HG03139 (cell line): Measurements from ENCODE around the gene GIMAP2.
"Not testable (repeated sequence)": the region's sequence is repeated elsewhere in the genome, so short reads cannot be mapped to it uniquely, and the experiment has no call there.

Experiments
- ATAC-seq: cut with Tn5 transposase; IDR thresholded peaks from one replicate; pipeline ENCODE4 v1.9.1; 2021; ENCODE audit not compliant: unreplicated experiment

Gene GIMAP2

GRCh38 chr7:150676276-150676675 lies 9.2 kb upstream of the GIMAP2 start:
- not testable (repeated sequence) for ATAC-seq

GRCh38 chr7:150676854-150677253 lies 8.7 kb upstream of the GIMAP2 start:
- not testable (repeated sequence) for ATAC-seq

GRCh38 chr7:150678601-150679000 lies 6.9 kb upstream of the GIMAP2 start:
- not testable (repeated sequence) for ATAC-seq

- not testable (repeated sequence) for ATAC-seq
Measured at GRCh38 chr7:150680364-150680763, 5.1 kb upstream of the GIMAP2 start.

GRCh38 chr7:150686030-150686631 lies 625 bp downstream of the GIMAP2 start:
- ATAC-seq: peak; percentile 24

GRCh38 chr7:150688630-150689029 lies 3.1 kb downstream of the GIMAP2 start:
- no peak for ATAC-seq

- ATAC-seq: no peak
Measured at GRCh38 chr7:150695654-150696053, 10.1 kb downstream of the GIMAP2 start.

GRCh38 chr7:150703209-150703608 lies 17.7 kb downstream of the GIMAP2 start:
- no peak for ATAC-seq

- no peak for ATAC-seq
Measured at GRCh38 chr7:150715293-150715692, 29.8 kb downstream of the GIMAP2 start.

- ATAC-seq: no peak
Measured at GRCh38 chr7:150715738-150716137, 30.2 kb downstream of the GIMAP2 start.

- no peak for ATAC-seq
Measured at GRCh38 chr7:150716368-150716767, 30.9 kb downstream of the GIMAP2 start, which contains the start of gene GIMAP1. Gene GIMAP1 (plus strand): TSS chr7:150716613. CDS start chr7:150719048, 2,435 bp downstream.

GRCh38 chr7:150716939-150717338 lies 31.4 kb downstream of the GIMAP2 start:
- ATAC-seq: no peak

- no peak for ATAC-seq
Measured at GRCh38 chr7:150717814-150718420, 32.4 kb downstream of the GIMAP2 start.

- ATAC-seq: no peak
Measured at GRCh38 chr7:150719436-150719835, 33.9 kb downstream of the GIMAP2 start.

- ATAC-seq: no peak
Measured at GRCh38 chr7:150719960-150720891, 34.7 kb downstream of the GIMAP2 start.

GRCh38 chr7:150721970-150722373 lies 36.5 kb downstream of the GIMAP2 start:
- no peak for ATAC-seq

GRCh38 chr7:150722431-150722931 lies 37.0 kb downstream of the GIMAP2 start:
- no peak for ATAC-seq

- no peak for ATAC-seq
Measured at GRCh38 chr7:150723467-150723866, 38.0 kb downstream of the GIMAP2 start.

- no peak for ATAC-seq
Measured at GRCh38 chr7:150727381-150727780, 41.9 kb downstream of the GIMAP2 start.

- no peak for ATAC-seq
Measured at GRCh38 chr7:150728011-150728410, 42.5 kb downstream of the GIMAP2 start.

GRCh38 chr7:150728609-150729008 lies 43.1 kb downstream of the GIMAP2 start:
- no peak for ATAC-seq
